HepG2 (cell line): ENCODE measurements around the gene NOX3. TPM values are rescaled to one million over a fixed set of nuclear protein-coding genes. Genes with fewer than 3 reads are reported as not detected.

Experiments
- HIC2 ChIP-seq: sonication (generic); formaldehyde crosslinking; IDR thresholded peaks from 2 replicates; pipeline ENCODE4 v1.9.0; 2022; ENCODE audit warnings: low read depth, missing genetic modification reagents
- HMG20B ChIP-seq: conservative IDR thresholded peaks from 2 replicates; pipeline ENCODE4 v1.6.1; 2016; ENCODE audit warnings: missing genetic modification reagents, missing compliant biosample characterization
- IRF2 ChIP-seq: IDR thresholded peaks from 2 replicates; pipeline ENCODE4 v1.6.1; 2018; ENCODE audit warnings: missing genetic modification reagents, missing compliant biosample characterization
- ISX ChIP-seq: sonication (generic); formaldehyde crosslinking; conservative IDR thresholded peaks from 2 replicates; pipeline ENCODE4 v1.5.0; 2020; ENCODE audit warnings: missing genetic modification reagents
- JDP2 ChIP-seq: sonication (generic); formaldehyde crosslinking; IDR thresholded peaks from 2 replicates; pipeline ENCODE4 v1.8.1; 2022; ENCODE audit warnings: missing genetic modification reagents, borderline replicate concordance
- KDM5B ChIP-seq: sonication (generic); formaldehyde crosslinking; IDR thresholded peaks from 2 replicates; pipeline ENCODE4 v1.4.0; 2020; ENCODE audit warnings: missing genetic modification reagents, mild to moderate bottlenecking, borderline replicate concordance
- KMT2B ChIP-seq: IDR thresholded peaks from 2 replicates; pipeline ENCODE4 v1.6.1; 2016; ENCODE audit warnings: missing genetic modification reagents, missing compliant biosample characterization
- LRRFIP1 ChIP-seq: sonication (generic); formaldehyde crosslinking; conservative IDR thresholded peaks from 2 replicates; pipeline ENCODE4 v1.4.0; 2020; ENCODE audit warnings: missing genetic modification reagents
- MBD4 ChIP-seq: IDR thresholded peaks from 2 replicates; pipeline ENCODE4 v1.6.1; 2012; ENCODE audit warnings: low read length, inconsistent platforms, borderline replicate concordance
- MED13 ChIP-seq: sonication (generic); formaldehyde crosslinking; IDR thresholded peaks from 2 replicates; pipeline ENCODE4 v1.5.0; 2020; ENCODE audit warnings: missing genetic modification reagents
- MLLT10 ChIP-seq: sonication (generic); formaldehyde crosslinking; IDR thresholded peaks from 2 replicates; pipeline ENCODE4 v1.4.0; 2020; ENCODE audit warnings: missing genetic modification reagents
- MTA3 ChIP-seq: sonication (generic); formaldehyde crosslinking; IDR thresholded peaks from 2 replicates; pipeline ENCODE4 v1.4.0; 2020; ENCODE audit warnings: missing genetic modification reagents
- NFKB2 ChIP-seq: sonication (generic); formaldehyde crosslinking; IDR thresholded peaks from 2 replicates; pipeline ENCODE4 v1.4.0; 2020; ENCODE audit warnings: missing genetic modification reagents, borderline replicate concordance
- NFYB ChIP-seq: sonication (generic); formaldehyde crosslinking; IDR thresholded peaks from 2 replicates; pipeline ENCODE4 v1.4.0; 2020; ENCODE audit warnings: missing genetic modification reagents
- NR2F1 ChIP-seq, 2 experiments: fragments of 450-650 bp in 1 of 2; formaldehyde crosslinking in 1 of 2; IDR thresholded peaks; 2 replicates each; pipeline versions ENCODE4 v1.5.0 to v1.6.1; 2016 to 2020; ENCODE audit warnings: mild to moderate bottlenecking in 1 of 2, missing compliant biosample characterization in 1 of 2, missing genetic modification reagents in 1 of 2, moderate library complexity in 1 of 2
- PHF21A ChIP-seq: sonication (generic); formaldehyde crosslinking; IDR thresholded peaks from 2 replicates; pipeline ENCODE4 v1.5.0; 2020; ENCODE audit warnings: mild to moderate bottlenecking, missing genetic modification reagents
- PPARG ChIP-seq: conservative IDR thresholded peaks from 2 replicates; pipeline ENCODE4 v1.6.1; 2016; ENCODE audit warnings: missing biosample characterization, missing genetic modification reagents
- SKIL ChIP-seq: sonication (generic); formaldehyde crosslinking; IDR thresholded peaks from 2 replicates; pipeline ENCODE4 v1.8.0; 2022; ENCODE audit warnings: missing genetic modification reagents, mild to moderate bottlenecking, moderate library complexity, borderline replicate concordance
- SMAD9 ChIP-seq: sonication (generic); formaldehyde crosslinking; IDR thresholded peaks from 2 replicates; pipeline ENCODE4 v1.5.1; 2020; ENCODE audit warnings: mild to moderate bottlenecking, missing genetic modification reagents
- WIZ ChIP-seq: sonication (generic); formaldehyde crosslinking; IDR thresholded peaks from 2 replicates; pipeline ENCODE4 v1.5.1; 2020; ENCODE audit warnings: mild to moderate bottlenecking, missing genetic modification reagents
- YY1 ChIP-seq: IDR thresholded peaks from 2 replicates; pipeline ENCODE4 v1.6.1; 2011; ENCODE audit warnings: low read length, low read depth, moderate library complexity, mild to moderate bottlenecking; ENCODE audit not compliant: insufficient read depth, insufficient replicate concordance
- ZNF230 ChIP-seq: sonication (generic); formaldehyde crosslinking; IDR thresholded peaks from 2 replicates; pipeline ENCODE4 v1.4.0; 2020; ENCODE audit warnings: mild to moderate bottlenecking, missing genetic modification reagents
- ZNF264 ChIP-seq: sonication (generic); formaldehyde crosslinking; IDR thresholded peaks from 2 replicates; pipeline ENCODE4 v1.4.0; 2020; ENCODE audit warnings: missing genetic modification reagents
- ZNF350 ChIP-seq: sonication (generic); formaldehyde crosslinking; IDR thresholded peaks from 2 replicates; pipeline ENCODE4 v1.4.0; 2020; ENCODE audit warnings: mild to moderate bottlenecking, low read depth, missing genetic modification reagents, borderline replicate concordance
- ZNF501 ChIP-seq: sonication (generic); formaldehyde crosslinking; IDR thresholded peaks from 2 replicates; pipeline ENCODE4 v1.5.1; 2020; ENCODE audit warnings: mild to moderate bottlenecking, moderate library complexity, missing genetic modification reagents
- ZNF605 ChIP-seq: sonication (generic); formaldehyde crosslinking; IDR thresholded peaks from 2 replicates; pipeline ENCODE4 v1.8.0; 2022; ENCODE audit warnings: mild to moderate bottlenecking, missing genetic modification reagents
- polyA plus RNA-seq, 8 experiments: library from polyadenylated mRNA; depleted of rRNA in 3 of 8; stranded (reverse) in 7 of 8; unstranded in 1 of 8; fragments of >200 nt; fragmentation: Illumina TruSeq in 4 of 8; extraction: Trizol in 4 of 8; gene quantifications; 2 replicates each; pipeline versions ENCODE4 v1.2.1 to v1.2.3, GENCODE V29; 2011 to 2016; ENCODE audit warnings: low read depth in 4 of 8, missing spikeins in 1 of 8, mixed read lengths in 1 of 8; ENCODE audit not compliant: insufficient read depth in 1 of 8
- total RNA-seq, 5 experiments: library from RNA; depleted of rRNA; stranded (reverse); fragments of >200 nt; fragmentation: Illumina TruSeq; extraction: Trizol; gene quantifications; 2 replicates each; pipeline ENCODE4 v1.2.3, GENCODE V29; 2016; ENCODE audit warnings: low read depth in 1 of 5

Gene NOX3
- total and polyA plus RNA-seq, 2 of the 13 experiments (the other 11 are each of a cell fraction or from before 2014, with no cell fraction given) = 0.09 to 0.18 TPM

GRCh38 chr6:155402656-155403304 is 52.9 kb downstream of the NOX3 start (continued):
- no peak for TF ChIP-seq LRRFIP1 (CRISPR knock-in tag)
- 0 out of 2 replicates have a peak, but pooled peaks have one; percentile 36 for TF ChIP-seq ZNF264
- no peak for TF ChIP-seq ISX (CRISPR knock-in tag)
- TF ChIP-seq ZNF230 (CRISPR knock-in tag) = no peak
- TF ChIP-seq JDP2 = no peak
- TF ChIP-seq MTA3 (CRISPR knock-in tag) = no peak
- TF ChIP-seq SMAD9 (CRISPR knock-in tag) = no peak
- no peak for TF ChIP-seq NR2F1 (CRISPR knock-in tag; IDR thresholded peaks at IDR 0.05)
- no peak for TF ChIP-seq SKIL (CRISPR knock-in tag)
- no peak for TF ChIP-seq ZNF501 (CRISPR knock-in tag)
- no peak for TF ChIP-seq YY1
- TF ChIP-seq IRF2 (CRISPR knock-in tag) = 0 out of 2 replicates have a peak, but pooled peaks have one; percentile 36
- no peak for TF ChIP-seq MLLT10
- no peak for TF ChIP-seq NFYB
- TF ChIP-seq MBD4 = peak; percentile 72; the same call in 1 of the 2 replicates
- TF ChIP-seq PHF21A (CRISPR knock-in tag) = no peak
- 0 out of 2 replicates have a peak, but pooled peaks have one; percentile 42 for TF ChIP-seq MED13 (CRISPR knock-in tag)
- TF ChIP-seq ZNF350 (CRISPR knock-in tag) = no peak
- TF ChIP-seq KMT2B = no peak
- no peak for TF ChIP-seq NFKB2 (CRISPR knock-in tag)
- TF ChIP-seq WIZ (CRISPR knock-in tag) = no peak
- TF ChIP-seq HMG20B (CRISPR knock-in tag) = no peak
- TF ChIP-seq HIC2 (CRISPR knock-in tag) = no peak
- TF ChIP-seq ZNF605 = no peak
- no peak for TF ChIP-seq PPARG (CRISPR knock-in tag)
- TF ChIP-seq KDM5B (CRISPR knock-in tag) = no peak
